HG02885 (cell line): Measurements from ENCODE around the gene KRT72.
"Not testable (repeated sequence)": the region's sequence is repeated elsewhere in the genome, so short reads cannot be mapped to it uniquely, and the experiment has no call there.

ENCODE experiments used
- ATAC-seq: cut with Tn5 transposase; IDR thresholded peaks from one replicate; pipeline ENCODE4 v1.9.1; 2021; ENCODE audit warnings: mild to moderate bottlenecking; ENCODE audit not compliant: unreplicated experiment, poor library complexity

KRT72 gene

GRCh38 chr12:52608826-52609630, 7.8 kb upstream of the KRT72 start:
- no peak for ATAC-seq

GRCh38 chr12:52608161-52608560, 6.9 kb upstream of the KRT72 start:
- ATAC-seq = no peak

DNA sequence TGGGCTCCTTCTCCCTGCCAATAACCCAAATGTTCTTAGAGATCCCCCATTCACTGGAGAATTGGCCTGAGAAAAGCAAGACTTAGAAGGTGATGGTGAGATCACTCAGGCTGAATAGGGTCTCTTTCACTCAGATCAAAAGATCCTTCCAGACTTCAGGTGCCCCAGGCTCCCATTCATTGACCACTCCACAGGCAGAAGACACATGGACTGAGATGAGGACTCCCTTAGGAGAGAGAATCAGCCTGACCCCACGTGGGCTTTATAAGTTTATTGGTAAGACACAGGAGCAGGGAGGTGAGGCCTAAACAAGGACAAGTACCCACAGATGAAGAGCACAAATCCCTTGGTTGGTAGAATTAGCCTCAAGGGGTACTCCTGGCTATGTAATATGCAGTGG, 6.1 kb upstream of the KRT72 start:
- no peak for ATAC-seq

DNA sequence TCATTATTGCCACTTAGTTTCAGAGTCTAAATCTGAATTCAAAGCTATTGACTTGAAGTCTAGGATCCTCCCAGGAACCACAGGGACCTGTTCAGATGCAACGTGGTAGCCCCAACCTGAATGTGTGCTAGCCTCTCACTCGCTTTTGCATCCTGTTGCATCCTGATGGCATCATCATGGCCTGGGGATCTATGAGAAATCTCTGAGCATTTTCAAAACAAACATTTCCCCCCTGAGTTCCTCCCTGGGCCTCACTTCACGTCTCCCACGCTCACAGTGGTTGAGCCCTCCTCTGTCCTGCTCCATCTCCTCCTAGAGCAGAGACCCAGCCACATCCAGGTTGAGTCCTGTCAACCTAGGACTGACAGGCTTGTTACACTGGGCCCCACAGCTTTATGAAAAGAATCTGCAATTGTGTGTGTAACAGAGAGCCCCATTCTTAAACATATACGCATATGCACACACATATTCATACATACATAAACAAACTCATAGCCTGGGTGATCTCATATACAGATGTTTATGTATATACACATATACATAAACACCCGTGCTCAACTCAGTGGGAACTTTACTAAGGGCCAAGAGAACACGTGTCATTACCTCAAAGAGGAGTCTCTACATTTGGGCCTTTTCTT, 5.4 kb upstream of the KRT72 start:
- ATAC-seq = no peak

DNA sequence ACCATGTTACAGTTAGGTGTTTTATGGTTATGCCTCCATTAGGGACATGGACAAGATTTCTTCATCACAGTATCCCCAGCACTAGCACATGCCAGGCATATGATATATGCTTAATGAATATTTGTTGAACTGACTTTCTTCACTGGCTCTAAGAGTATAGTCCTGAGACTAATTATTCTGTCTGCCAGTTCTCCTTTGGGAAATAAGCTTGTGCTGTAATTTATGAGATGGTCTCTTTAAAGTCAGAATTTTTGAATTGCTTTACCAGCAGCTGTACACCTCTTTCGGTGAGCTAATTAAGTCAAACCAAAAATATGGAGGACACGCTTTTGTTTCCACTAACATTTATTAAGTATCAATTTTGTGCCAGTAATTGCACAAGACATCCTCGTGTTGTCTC, 4.8 kb upstream of the KRT72 start:
- no peak for ATAC-seq

DNA sequence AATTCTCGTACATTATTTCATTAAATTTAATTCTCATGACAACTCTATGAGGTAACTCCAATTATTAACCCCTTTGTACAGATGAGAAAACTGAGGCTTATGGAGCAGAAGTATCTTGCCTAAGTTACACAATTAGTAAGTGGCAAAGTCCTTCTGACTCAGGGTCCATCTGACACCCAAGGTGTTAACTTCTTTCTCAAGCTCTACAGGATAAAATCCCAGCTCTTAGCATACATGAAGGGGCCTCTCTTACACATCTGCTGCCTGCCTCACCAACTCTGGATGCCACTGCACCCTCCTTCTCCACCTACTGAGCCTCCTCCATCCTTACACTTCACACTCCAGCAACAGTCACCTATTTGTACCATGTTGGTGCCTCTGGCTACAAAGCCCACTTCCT, 4.3 kb upstream of the KRT72 start:
- ATAC-seq = no peak

- no peak for ATAC-seq
These were observed 3.6 kb upstream of the KRT72 start for GRCh38 chr12:52604859-52605258.

DNA sequence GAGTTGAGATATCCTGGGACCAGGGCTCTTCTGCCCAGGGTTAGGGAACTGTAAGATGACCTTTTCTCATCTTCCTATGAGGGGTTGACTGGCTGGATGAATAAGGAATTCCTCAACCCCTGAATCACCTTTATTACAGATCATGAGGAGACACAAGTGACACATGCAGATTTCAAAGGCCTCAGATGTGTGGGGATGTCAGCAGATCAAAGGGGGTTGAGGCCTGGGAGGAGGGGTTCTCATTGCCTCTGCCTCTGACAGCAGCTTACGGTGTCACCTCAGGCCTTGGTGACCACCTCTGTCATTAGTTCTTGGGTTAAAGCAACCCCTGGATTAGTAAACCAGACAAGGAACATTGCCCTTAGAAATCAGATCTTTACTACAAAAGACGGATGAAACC, 2.1 kb upstream of the KRT72 start:
- no peak for ATAC-seq

GRCh38 chr12:52602552-52602951, 1.3 kb upstream of the KRT72 start:
- ATAC-seq = no peak

DNA sequence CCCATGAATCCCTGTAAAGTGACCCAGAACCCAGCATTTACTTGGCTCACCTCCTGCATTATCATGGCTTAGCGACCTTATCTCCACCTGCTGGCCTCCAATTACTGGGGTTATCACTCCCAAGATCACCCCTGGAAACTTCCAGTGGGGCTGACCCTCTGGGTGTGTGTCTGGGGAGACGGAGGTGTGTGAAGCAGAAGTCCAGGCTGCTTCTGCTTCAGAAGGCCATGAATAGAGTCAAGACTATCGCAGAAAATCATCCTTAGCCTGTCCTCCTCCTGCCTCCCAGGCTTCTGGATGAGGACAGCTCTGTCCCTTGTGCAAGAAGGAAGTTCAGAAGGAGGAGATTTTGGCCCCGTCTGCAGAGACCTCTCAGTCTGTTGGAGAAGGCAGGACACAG, 408 bp upstream of the KRT72 start:
- ATAC-seq = no peak

GRCh38 chr12:52600475-52600874, 788 bp downstream of the KRT72 start:
- no peak for ATAC-seq

DNA sequence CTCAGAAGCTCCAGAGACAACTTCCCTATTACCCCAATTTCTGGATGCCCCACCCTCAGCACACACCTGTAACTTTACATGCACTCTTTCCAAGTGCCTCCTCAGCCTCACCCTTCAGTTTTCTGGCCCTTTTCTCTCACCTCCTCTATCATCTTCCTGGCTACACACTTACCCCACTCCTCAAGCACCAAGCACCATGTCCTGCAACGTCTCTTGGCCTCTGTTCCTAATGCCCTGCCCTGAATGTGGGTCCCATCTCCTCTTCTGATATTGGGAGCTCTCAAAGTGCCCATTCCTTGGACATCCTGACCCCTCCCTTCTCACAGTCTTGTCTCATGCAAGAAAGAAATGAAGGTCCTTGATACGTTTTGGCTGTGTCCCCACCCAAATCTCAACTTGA, 1.2 kb downstream of the KRT72 start:
- ATAC-seq = no peak

GRCh38 chr12:52598966-52599365, 2.3 kb downstream of the KRT72 start:
- no peak for ATAC-seq

DNA sequence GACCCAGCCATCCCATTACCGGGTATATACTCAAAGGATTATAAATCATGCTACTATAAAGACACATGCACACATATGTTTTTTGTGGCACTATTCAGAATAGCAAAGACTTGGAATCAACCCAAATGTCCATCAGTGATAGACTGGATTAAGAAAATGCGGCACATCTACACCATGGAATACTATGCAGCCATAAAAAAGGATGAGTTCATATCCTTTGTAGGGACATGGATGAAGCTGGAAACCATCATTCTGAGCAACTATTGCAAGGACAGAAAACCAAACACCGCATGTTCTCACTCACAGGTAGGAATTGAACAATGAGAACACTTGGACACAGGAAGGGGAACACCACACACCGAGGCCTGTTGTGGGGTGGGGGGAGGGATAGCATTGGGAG, 7.0 kb downstream of the KRT72 start:
- not testable (repeated sequence) for ATAC-seq

DNA sequence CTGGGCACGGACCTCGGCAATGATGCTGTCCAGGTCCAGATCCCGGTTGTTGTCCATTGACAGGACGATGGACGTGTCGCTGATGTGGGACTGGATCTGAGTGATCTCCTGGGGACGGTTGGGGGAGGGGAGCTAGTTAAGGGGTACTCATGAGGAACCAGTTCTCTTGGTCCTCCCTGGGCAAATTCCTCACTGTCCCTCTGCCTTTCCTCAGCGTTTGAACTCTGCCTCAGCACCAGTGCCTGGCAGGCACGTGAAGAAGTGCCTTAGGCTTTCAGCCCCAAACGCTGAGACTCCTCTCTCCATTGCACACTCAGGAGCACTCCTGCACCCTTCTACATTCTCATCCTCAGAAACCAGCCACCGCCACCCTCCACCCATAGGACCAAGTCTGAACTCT, 9.7 kb downstream of the KRT72 start:
- ATAC-seq = no peak

- no peak for ATAC-seq
These were observed 11.2 kb downstream of the KRT72 start for GRCh38 chr12:52590021-52590420.

DNA sequence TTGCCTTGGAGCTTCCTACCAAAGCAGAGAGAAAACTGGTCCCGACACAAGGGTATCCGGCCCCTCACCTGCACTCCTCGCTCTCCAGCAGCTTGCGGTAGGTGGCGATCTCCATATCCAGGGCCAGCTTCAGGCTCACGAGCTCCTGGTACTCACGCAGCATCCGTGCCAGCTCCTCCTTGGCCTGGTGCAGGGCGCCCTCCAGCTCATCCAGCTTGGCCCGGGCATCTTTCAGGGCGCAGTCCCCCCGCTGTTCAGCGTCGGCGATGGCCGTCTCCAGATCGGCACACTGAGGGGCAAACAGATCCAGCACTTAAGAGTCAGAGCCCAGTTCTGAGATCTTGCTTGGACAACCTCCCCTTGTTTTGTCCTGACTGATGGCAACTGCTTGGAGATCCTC, 13.7 kb downstream of the KRT72 start:
- ATAC-seq = no peak

DNA sequence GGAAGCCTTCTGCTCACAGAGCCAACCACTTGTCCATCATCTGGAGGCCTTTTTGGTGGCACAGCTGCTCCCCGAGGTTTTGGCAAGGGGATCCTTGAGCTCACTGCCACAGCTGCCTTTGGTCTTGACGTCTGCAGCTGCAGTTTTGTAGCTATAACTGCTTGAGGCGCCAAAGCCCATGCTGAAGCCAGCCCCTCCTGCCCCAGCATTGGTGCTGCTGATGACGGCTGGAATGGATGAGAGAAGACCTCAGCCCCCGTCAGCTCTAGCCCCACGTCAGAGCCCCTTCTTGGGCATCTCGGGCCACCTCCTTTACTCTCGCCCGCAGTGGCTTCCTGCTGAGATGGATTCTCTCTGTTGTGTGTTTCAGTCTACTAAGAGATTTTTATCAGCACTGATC, 15.3 kb downstream of the KRT72 start:
- no peak for ATAC-seq

DNA sequence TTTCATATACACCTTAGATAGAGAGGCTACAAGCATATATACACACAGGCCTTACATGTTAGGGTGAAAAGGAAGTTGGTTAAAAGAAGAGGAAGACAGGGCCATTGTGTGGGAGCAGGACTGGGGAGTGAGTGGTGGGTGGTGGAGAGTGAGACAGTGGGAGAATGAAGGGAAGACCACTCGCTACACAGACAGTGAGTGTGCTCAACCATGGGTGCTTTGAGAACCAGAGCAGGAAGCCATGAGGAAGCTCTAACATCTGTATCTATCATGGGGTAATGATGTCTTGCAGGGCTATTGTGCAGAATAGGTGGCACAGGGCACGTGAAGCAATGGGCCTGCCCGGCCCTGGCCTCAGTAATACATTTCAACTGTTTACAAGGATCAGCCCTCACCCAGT, 16.2 kb downstream of the KRT72 start:
- no peak for ATAC-seq

DNA sequence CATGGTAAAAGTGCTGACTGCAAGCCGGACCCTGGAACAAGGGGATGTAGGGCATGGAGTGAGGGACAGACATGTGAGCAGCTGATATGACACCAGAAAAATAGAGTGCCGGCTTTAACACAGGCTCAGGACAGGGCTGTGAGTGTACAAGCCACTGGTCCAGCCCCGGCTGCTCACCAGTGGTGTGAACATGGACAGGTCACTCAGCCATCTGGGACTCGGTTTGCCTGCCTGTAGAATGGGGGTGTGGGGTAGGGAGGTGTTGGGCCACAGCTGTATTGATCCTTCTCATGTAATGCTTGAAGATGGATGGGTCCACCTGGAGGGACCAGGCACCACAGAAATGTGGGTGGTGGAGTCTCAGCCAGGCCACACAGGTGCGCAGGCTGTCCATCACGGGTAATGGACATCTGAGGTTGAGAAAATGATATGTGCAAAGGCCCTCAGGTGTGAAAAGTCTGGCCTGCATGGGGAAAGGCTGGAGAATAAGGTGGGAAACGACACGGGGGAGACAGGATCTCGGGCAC, 17.0 kb downstream of the KRT72 start:
- no peak for ATAC-seq

- no peak for ATAC-seq
These were observed 18.2 kb downstream of the KRT72 start for GRCh38 chr12:52582971-52583456.

- no peak for ATAC-seq
These were observed 18.8 kb downstream of the KRT72 start for GRCh38 chr12:52582486-52582885.
